ELR (cell line): Measurements from ENCODE around the gene PKM.
"Not testable (repeated sequence)": the region's sequence is repeated elsewhere in the genome, so short reads cannot be mapped to it uniquely, and the experiment has no call there.

Source experiments
- DNase-seq: peaks from one replicate; pipeline ENCODE4 v3.0.0-alpha.2; 2015; ENCODE audit warnings: low read depth

Gene PKM

GRCh38 chr15:72176159-72176558 is 54.8 kb downstream of the PKM start:
- no peak for DNase-seq

- DNase-seq = no peak
These were observed 55.6 kb downstream of the PKM start for GRCh38 chr15:72175186-72176044.

- DNase-seq = no peak
These were observed 56.3 kb downstream of the PKM start for GRCh38 chr15:72174551-72175165.

GRCh38 chr15:72173864-72174550 is 57.0 kb downstream of the PKM start:
- no peak for DNase-seq

- DNase-seq = no peak
These were observed 57.6 kb downstream of the PKM start for GRCh38 chr15:72173401-72173800.

GRCh38 chr15:72172796-72173195 is 58.2 kb downstream of the PKM start:
- DNase-seq = no peak

- DNase-seq = not testable (repeated sequence)
These were observed 59.0 kb downstream of the PKM start for GRCh38 chr15:72171978-72172377.

- DNase-seq = no peak
These were observed 60.3 kb downstream of the PKM start for GRCh38 chr15:72170691-72171090.

GRCh38 chr15:72169921-72170611 is 60.9 kb downstream of the PKM start:
- no peak for DNase-seq

GRCh38 chr15:72169236-72169920 is 61.6 kb downstream of the PKM start:
- no peak for DNase-seq

GRCh38 chr15:72168808-72169190 is 62.2 kb downstream of the PKM start:
- no peak for DNase-seq

GRCh38 chr15:72168131-72168807 is 62.7 kb downstream of the PKM start:
- peak; percentile 21 for DNase-seq

- DNase-seq = no peak
These were observed 63.5 kb downstream of the PKM start for GRCh38 chr15:72167445-72167844.

- no peak for DNase-seq
These were observed 64.1 kb downstream of the PKM start for GRCh38 chr15:72166716-72167417.

- no peak for DNase-seq
These were observed 67.3 kb downstream of the PKM start for GRCh38 chr15:72163719-72164118.

- no peak for DNase-seq
These were observed 68.4 kb downstream of the PKM start for GRCh38 chr15:72162569-72162968.

GRCh38 chr15:72161361-72162132 is 69.4 kb downstream of the PKM start:
- DNase-seq = no peak

GRCh38 chr15:72160696-72161245 is 70.2 kb downstream of the PKM start:
- DNase-seq = no peak

- no peak for DNase-seq
These were observed 74.1 kb downstream of the PKM start for GRCh38 chr15:72156928-72157327.
